Peyer's patch (tissue), 4 donors: ENCODE measurements around the gene RBFA.

ENCODE experiments used
- POLR2A ChIP-seq, 2 donors: fragments of 450-650 bp; IDR thresholded peaks; one replicate each; pipeline ENCODE4 v1.5.1; 2017; ENCODE audit warnings: antibody characterized with exemption in 2 of 2, mild to moderate bottlenecking in 2 of 2, moderate library complexity in 2 of 2
- TF ChIP-seq, protein P1 (sequence below), 6 experiments: fragments of 450-650 bp in 4 of 6; fragments of 200-600 bp in 2 of 6; sonication (generic) in 1 of 6; IDR thresholded peaks; one replicate each; pipeline ENCODE4 v1.5.1; 2017 to 2019; ENCODE audit warnings: antibody characterized with exemption in 6 of 6, mild to moderate bottlenecking in 3 of 6, moderate library complexity in 1 of 6

DNA sequence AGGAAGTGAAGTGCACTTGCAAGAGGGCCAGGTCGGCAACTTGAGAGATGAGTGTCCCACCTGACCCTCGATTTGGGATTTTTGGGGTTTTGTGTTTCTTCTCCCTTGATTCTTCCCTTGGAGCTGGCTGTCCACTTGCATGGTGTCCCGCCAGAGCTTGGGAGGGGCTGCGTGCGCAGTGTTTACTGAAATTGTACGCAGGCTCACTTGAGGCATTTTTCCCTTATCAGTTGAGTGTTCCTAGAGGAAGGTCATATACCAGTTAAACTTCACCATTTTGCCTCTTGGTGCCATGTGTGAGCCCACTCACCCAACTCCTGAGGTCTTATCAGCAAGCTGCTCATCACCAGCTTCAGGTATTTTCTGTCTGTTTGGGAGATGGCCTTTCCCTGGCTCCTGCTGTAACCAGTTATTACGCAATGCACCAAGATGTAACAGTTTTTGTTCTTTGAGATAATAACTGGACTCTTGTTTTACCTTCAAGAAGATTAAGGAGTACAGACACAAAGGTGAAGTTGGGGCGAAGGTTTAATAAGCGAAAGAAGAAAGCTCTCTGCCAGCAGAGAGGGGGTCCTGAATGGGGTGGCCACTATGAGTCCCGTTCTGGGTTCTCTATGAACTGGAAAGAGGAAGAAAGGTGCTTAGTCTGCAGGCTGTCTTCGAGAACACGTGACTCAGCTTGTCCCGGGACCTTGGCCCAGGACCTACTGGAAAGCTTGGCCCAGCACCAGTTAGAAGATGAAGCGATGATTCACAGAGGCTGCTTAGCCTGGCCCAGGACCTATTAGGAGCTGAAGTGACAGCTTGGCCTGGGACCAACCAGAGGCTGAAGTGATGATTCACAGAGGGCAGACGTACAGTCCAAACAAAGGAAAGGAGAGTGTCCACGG lies 24.3 kb upstream of the RBFA start:
- TF ChIP-seq, protein P1, sequence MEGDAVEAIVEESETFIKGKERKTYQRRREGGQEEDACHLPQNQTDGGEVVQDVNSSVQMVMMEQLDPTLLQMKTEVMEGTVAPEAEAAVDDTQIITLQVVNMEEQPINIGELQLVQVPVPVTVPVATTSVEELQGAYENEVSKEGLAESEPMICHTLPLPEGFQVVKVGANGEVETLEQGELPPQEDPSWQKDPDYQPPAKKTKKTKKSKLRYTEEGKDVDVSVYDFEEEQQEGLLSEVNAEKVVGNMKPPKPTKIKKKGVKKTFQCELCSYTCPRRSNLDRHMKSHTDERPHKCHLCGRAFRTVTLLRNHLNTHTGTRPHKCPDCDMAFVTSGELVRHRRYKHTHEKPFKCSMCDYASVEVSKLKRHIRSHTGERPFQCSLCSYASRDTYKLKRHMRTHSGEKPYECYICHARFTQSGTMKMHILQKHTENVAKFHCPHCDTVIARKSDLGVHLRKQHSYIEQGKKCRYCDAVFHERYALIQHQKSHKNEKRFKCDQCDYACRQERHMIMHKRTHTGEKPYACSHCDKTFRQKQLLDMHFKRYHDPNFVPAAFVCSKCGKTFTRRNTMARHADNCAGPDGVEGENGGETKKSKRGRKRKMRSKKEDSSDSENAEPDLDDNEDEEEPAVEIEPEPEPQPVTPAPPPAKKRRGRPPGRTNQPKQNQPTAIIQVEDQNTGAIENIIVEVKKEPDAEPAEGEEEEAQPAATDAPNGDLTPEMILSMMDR (IDR thresholded peaks at IDR 0.05): no peak
- TF ChIP-seq POLR2A (IDR thresholded peaks at IDR 0.05): no peak
